ENCODE data around the gene SPP2.

Gene SPP2

GRCh38 chr2:234050455-234051135 lies at the start of gene SPP2:
SPP2 (plus strand) TSS chr2:234050702; CDS start chr2:234050787, 85 bp downstream.
- Histone ChIP-seq H3K27ac (no peak within 1 kb of the TSS), H3K4me3 (no peak within 1 kb of the TSS)

- Histone ChIP-seq H3K27ac (no peak overlapping the region), H3K4me3 (no peak overlapping the region)
These were observed 48.9 kb upstream of the SPP2 start for GRCh38 chr2:234001380-234002160.

GRCh38 chr2:234002281-234002680 lies 48.2 kb upstream of the SPP2 start:
- H3K27ac ChIP-seq: no peak overlapping the region

GRCh38 chr2:234003972-234004617 lies 46.4 kb upstream of the SPP2 start:
- H3K4me3 ChIP-seq: no peak overlapping the region
- H3K27ac ChIP-seq: peak overlapping the region in 3 of 21 experiments; percentile 14 to 43 (median 20)

More at GRCh38 chr2:234002281-234002680, 48.2 kb upstream of the SPP2 start:
- H3K4me3 ChIP-seq: no peak overlapping the region

- no peak overlapping the region for H3K27ac ChIP-seq
These were observed 45.4 kb upstream of the SPP2 start for GRCh38 chr2:234005126-234005525.

GRCh38 chr2:234006501-234006900 lies 44.0 kb upstream of the SPP2 start:
- H3K27ac ChIP-seq: no peak overlapping the region
- H3K4me3 ChIP-seq: no peak overlapping the region

More at GRCh38 chr2:234005126-234005525, 45.4 kb upstream of the SPP2 start:
- no peak overlapping the region for H3K4me3 ChIP-seq

- Histone ChIP-seq H3K4me3 (no peak overlapping the region), H3K27ac (no peak overlapping the region)
These were observed 36.1 kb upstream of the SPP2 start for GRCh38 chr2:234014427-234014826.

GRCh38 chr2:234015861-234016260 lies 34.6 kb upstream of the SPP2 start:
- no peak overlapping the region for H3K4me3 ChIP-seq
- no peak overlapping the region for H3K27ac ChIP-seq

- Histone ChIP-seq H3K27ac (no peak overlapping the region), H3K4me3 (no peak overlapping the region)
These were observed 30.6 kb upstream of the SPP2 start for GRCh38 chr2:234019896-234020295.

GRCh38 chr2:234020332-234020731 lies 30.2 kb upstream of the SPP2 start:
- no peak overlapping the region for H3K4me3 ChIP-seq
- H3K27ac ChIP-seq: no peak overlapping the region

- H3K4me3 ChIP-seq: no peak overlapping the region
- no peak overlapping the region for H3K27ac ChIP-seq
These were observed 28.1 kb upstream of the SPP2 start for GRCh38 chr2:234022424-234022823.

GRCh38 chr2:234024304-234024703 lies 26.2 kb upstream of the SPP2 start:
- Histone ChIP-seq H3K4me3 (no peak overlapping the region), H3K27ac (no peak overlapping the region)

- Histone ChIP-seq H3K4me3 (peak overlapping the region in 2 of 7 experiments; percentile 9 to 10), H3K27ac (peak overlapping the region in 6 of 21 experiments; percentile 23 to 57 (median 38))
These were observed 25.0 kb upstream of the SPP2 start for GRCh38 chr2:234025466-234025865.

GRCh38 chr2:234025891-234026401 lies 24.6 kb upstream of the SPP2 start:
- peak overlapping the region in 6 of 21 experiments; percentile 26 to 57 (median 38) for H3K27ac ChIP-seq
- H3K4me3 ChIP-seq: peak overlapping the region in 2 of 7 experiments; percentile 9 to 10

- peak overlapping the region in 5 of 21 experiments; percentile 26 to 57 (median 44) for H3K27ac ChIP-seq
- H3K4me3 ChIP-seq: no peak overlapping the region
These were observed 23.7 kb upstream of the SPP2 start for GRCh38 chr2:234026693-234027254.

GRCh38 chr2:234027641-234028040 lies 22.9 kb upstream of the SPP2 start:
- Histone ChIP-seq H3K4me3 (no peak overlapping the region), H3K27ac (no peak overlapping the region)

GRCh38 chr2:234029150-234029733 lies 21.3 kb upstream of the SPP2 start:
- no peak overlapping the region for H3K27ac ChIP-seq
- no peak overlapping the region for H3K4me3 ChIP-seq

- peak overlapping the region in 3 of 21 experiments; percentile 44 to 67 (median 61) for H3K27ac ChIP-seq
- no peak overlapping the region for H3K4me3 ChIP-seq
These were observed 19.3 kb upstream of the SPP2 start for GRCh38 chr2:234031207-234031606.

GRCh38 chr2:234032279-234032856 lies 18.1 kb upstream of the SPP2 start:
- Histone ChIP-seq H3K27ac (peak overlapping the region in 7 of 21 experiments; percentile 7 to 72 (median 44)), H3K4me3 (no peak overlapping the region)

Data from skin epidermis (tissue), 12 donors.